HG03575 (cell line): ENCODE results near the gene DDX42.
"Not testable (repeated sequence)": the region's sequence is repeated elsewhere in the genome, so short reads cannot be mapped to it uniquely, and the experiment has no call there.

Source experiments
- ATAC-seq: cut with Tn5 transposase; IDR thresholded peaks from one replicate; pipeline ENCODE4 v1.9.1; 2021; ENCODE audit not compliant: unreplicated experiment, insufficient number of reproducible peaks, low FRiP score; ENCODE audit errors: extremely low read depth

The DDX42 gene

GRCh38 chr17:63773272-63774140 is 464 bp upstream of the DDX42 start, which contains the start of gene CCDC47:
TSS of gene CCDC47 (minus strand) at chr17:63773597. CDS start at chr17:63766175, 7,422 bp downstream.
- ATAC-seq, result peak; percentile 86

DNA sequence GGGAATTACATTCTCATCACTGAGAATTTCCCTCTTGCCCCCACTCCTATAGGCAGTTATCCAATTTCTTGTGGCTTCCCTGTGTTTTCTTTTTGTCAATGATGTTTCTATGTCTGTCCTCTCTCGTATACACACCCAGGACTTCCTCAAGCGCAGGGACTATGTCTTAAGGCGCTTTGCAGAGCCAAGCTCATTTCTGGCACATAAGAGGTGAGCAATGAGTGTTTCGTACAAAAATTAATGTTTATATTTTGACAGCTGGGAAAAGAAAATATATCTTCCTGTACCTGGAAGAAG is 947 bp downstream of the DDX42 start:
- no peak for ATAC-seq

- no peak for ATAC-seq
Measured at GRCh38 chr17:63775420-63775819, 1.4 kb downstream of the DDX42 start.

DNA sequence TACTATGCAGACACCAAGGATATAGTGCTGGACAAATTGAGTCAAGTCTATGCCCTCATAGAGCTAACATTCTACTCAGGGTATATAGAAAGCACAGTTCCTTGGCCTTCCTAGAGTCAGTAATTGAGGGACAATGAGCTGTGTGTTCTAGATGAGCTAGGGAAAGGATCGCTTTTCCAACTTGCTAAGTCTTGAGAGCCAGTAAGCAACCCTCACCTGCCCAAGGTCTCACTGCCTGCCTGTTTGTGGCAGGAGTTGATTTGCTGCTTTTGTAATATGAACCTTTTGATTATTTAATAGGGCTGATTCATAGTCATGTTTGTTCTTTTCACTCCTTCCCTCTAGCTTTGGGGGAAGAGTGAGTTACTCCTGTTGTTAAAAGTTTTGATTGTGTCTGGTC is 6.5 kb downstream of the DDX42 start:
- no peak for ATAC-seq

GRCh38 chr17:63780928-63781327 is 7.0 kb downstream of the DDX42 start:
- ATAC-seq, result no peak

DNA sequence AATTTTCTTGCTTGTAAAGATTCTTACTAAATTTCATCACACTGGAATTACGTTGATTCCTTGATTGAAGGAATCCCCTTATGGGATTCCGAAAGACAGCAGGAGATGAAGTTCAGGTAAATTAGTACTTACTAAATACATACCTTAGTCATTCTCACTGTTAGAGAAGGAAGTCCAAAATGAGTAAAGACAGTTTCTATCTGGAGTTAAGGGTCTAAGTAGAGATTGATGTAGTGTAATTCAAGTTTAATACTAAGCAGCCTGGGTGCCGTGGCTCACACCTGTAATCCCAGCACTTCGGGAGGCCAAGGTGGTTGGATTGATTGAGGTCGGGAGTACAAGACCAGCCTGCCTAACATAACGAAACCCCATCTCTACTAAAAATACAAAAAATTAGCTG is 9.6 kb downstream of the DDX42 start:
- ATAC-seq, result no peak

GRCh38 chr17:63785556-63785955 is 11.6 kb downstream of the DDX42 start:
- no peak for ATAC-seq

DNA sequence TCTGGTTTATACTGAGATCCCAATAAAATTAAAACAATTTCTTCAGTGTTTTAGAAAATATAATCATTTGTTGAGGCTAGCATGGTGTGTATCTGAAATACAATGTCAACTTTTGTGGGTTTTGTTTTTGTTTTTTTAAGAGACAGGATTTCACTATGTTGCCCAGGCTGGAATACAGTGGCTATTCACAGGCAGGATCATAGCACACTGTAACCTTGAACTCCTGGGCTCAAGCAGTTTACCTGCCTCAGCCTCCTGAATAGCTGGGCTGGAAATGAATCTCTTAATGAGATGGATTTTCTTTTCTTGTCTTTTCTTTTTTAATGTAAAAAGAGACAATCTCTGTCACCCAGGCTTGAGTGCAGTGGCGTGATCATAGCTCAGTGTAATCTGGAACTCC is 12.1 kb downstream of the DDX42 start:
- no peak for ATAC-seq

GRCh38 chr17:63786971-63787711 is 13.2 kb downstream of the DDX42 start:
- no peak for ATAC-seq

DNA sequence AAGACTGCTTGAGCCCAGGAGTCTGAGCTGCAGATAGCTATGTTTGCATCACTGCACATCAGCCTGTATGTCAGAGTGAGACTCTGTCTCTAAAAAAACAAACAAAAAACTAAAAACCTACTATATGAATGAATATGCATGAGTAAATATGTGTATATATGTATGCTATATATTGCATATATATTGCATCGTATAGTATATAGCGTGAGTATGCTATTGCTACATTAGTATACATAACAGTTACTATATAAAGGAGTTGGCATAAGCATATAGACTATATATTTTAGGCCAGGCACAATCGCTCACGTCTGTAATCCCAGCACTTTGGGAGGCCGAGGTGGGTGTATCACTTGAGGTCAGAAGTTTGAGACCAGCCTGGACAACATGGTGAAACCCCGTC is 16.1 kb downstream of the DDX42 start:
- ATAC-seq, result no peak

DNA sequence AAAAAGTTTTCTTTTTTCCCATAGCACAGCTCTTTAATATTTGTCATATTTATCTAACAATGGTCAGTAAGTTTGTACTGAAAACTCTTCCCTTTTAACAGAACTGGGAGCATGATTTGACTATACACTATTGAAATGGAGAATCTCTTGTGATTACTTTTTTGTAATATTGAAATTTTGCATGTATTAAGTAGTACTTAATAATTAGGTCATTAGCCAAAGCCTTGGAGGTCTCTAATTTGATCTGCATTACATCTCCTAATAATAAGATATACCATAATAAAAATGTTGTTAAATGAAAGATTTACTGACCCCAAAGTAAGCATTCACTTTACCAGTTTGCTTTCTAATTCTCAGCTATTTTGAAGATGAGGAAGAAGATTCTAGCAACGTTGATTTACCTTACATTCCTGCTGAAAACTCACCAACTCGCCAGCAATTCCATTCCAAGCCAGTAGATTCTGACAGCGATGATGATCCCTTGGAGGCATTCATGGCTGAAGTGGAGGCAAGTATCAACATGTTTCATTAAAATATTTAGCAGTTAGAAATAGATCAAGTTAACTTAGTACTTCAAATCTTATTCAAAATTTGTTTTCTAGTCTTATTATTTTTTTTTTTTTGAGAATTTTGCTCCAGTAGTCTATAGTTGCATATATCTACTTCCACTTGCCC is 18.2 kb downstream of the DDX42 start:
- no peak for ATAC-seq

GRCh38 chr17:63796375-63796774 is 22.4 kb downstream of the DDX42 start:
- ATAC-seq, result not testable (repeated sequence)

GRCh38 chr17:63798572-63799106 is 24.7 kb downstream of the DDX42 start:
- ATAC-seq, result no peak

GRCh38 chr17:63800783-63801182 is 26.8 kb downstream of the DDX42 start:
- no peak for ATAC-seq

GRCh38 chr17:63804328-63804727 is 30.4 kb downstream of the DDX42 start:
- ATAC-seq, result no peak

DNA sequence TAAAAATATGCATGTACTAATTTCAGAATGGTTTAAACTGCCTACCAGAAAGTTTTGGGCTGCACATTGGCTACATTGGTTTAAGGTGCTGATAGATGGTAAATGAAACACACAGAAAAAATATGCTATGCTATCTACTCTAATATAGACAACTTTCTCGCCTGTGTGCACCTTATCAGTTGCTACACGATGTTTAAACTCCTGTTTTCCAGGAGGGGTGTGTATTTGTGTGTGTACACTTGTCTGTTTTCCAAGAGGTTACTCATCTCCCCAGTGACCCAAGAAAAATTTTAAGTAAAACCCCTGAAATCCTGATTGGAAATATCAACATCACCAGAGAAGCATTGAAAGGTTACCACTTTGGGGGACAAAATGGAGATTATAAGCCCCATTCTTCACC is 31.6 kb downstream of the DDX42 start:
- no peak for ATAC-seq

- no peak for ATAC-seq
Measured at GRCh38 chr17:63809970-63810369, 36.0 kb downstream of the DDX42 start.

DNA sequence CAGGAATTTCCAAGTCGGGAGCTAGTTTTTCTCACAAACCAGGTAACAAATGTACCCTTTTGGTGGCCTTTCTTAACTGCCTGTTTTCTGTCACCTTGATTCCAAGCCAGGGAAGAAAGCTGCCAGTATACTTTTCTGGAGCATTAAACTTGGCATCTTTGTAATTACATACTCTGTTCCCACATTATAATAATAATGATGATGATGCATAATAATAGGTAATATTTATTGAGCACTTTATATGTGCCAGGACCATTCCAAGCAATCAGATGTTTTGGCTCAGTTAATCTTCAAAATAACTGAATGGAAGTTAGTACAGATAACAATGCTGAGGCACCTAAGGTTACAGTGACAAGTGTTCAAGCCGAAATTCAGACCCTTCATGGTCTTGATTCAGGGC is 42.2 kb downstream of the DDX42 start:
- ATAC-seq, result no peak

- ATAC-seq, result no peak
Measured at GRCh38 chr17:63816669-63817068, 42.7 kb downstream of the DDX42 start.
